Brain microvascular endothelial cell (primary cell): ENCODE data around the gene NRP1.

Experiments used
- DNase-seq: peaks from one replicate; pipeline ENCODE4 v3.0.0-alpha.2; 2020
- H3K27ac ChIP-seq: fragments of 250-450 bp; sonication (Bioruptor Pico); 2 replicates; pipeline ENCODE4 v1.5.1; 2020; ENCODE audit warnings: mild to moderate bottlenecking, moderate library complexity
- H3K27me3 ChIP-seq: fragments of 250-450 bp; sonication (Bioruptor Pico); replicated peaks from 2 replicates; pipeline ENCODE4 v1.5.1; 2020; ENCODE audit warnings: mild to moderate bottlenecking
- H3K36me3 ChIP-seq: fragments of 250-450 bp; sonication (Bioruptor Pico); replicated peaks from 2 replicates; pipeline ENCODE4 v1.5.1; 2020; ENCODE audit warnings: mild to moderate bottlenecking
- H3K4me3 ChIP-seq: 2 replicates; pipeline ENCODE4 v1.5.1; 2011; ENCODE audit warnings: low read depth, mild to moderate bottlenecking, control low read depth, low read length, moderate library complexity
- in situ Hi-C: cut with HindIII; loops from 2 replicates; pipeline ENCODE4 v1.10.0; 2017; ENCODE audit warnings: low sequenced_read_pairs, low pct_ligation_motif_present
- TF ChIP-seq, protein P1 (sequence below): IDR thresholded peaks from 2 replicates; pipeline ENCODE4 v1.5.1; 2011; ENCODE audit warnings: low read depth, mild to moderate bottlenecking, moderate library complexity, low read length, control low read depth, inconsistent platforms; ENCODE audit errors: missing control alignments

NRP1 gene

DNA sequence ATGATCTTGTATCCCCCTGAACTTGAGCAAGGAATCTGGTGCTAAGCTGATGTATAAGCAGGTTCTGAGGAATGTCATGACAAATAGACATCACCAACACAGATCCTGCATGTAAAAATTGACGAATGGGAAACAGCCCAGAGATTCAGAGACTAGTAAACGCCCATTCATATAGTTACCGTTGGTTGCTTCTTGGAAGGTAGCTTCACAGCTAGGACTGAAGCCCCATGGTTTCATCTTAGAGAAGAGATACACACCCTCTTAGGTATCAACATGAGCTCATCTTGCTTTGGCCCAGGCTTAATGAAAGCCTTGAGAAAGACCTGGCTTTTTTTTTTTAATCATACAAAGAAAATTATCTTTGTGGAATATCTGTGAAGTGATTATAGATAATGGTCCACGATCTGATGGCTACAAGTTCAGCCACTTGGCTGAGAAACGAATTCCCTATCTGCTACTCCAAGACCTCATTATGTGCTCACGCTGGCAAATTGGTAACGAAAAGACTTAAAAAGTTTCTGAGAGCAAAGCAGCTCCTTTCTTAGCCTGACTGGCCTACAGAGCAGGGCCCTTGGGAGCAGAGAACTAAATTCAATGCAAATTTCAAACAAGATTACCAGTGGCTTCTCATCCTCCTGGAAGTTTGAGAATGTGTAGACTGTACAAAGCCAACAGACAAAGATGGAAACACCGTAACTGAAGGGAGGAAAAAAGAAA is 181.1 kb downstream of the NRP1 start:
- H3K36me3 ChIP-seq, result no peaks in the 10 kb centered on the region
- in situ Hi-C loops, result no loop called here
- no peaks in the 10 kb centered on the region for H3K27me3 ChIP-seq
- H3K4me3 ChIP-seq, result no peak overlapping the region
- TF ChIP-seq, protein P1, sequence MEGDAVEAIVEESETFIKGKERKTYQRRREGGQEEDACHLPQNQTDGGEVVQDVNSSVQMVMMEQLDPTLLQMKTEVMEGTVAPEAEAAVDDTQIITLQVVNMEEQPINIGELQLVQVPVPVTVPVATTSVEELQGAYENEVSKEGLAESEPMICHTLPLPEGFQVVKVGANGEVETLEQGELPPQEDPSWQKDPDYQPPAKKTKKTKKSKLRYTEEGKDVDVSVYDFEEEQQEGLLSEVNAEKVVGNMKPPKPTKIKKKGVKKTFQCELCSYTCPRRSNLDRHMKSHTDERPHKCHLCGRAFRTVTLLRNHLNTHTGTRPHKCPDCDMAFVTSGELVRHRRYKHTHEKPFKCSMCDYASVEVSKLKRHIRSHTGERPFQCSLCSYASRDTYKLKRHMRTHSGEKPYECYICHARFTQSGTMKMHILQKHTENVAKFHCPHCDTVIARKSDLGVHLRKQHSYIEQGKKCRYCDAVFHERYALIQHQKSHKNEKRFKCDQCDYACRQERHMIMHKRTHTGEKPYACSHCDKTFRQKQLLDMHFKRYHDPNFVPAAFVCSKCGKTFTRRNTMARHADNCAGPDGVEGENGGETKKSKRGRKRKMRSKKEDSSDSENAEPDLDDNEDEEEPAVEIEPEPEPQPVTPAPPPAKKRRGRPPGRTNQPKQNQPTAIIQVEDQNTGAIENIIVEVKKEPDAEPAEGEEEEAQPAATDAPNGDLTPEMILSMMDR, result no peak
- no peak overlapping the region for H3K27ac ChIP-seq
- DNase-seq, result no peak

- TF ChIP-seq, protein P1, result no peak
- Histone ChIP-seq H3K36me3 (no peaks in the 10 kb centered on the region), H3K4me3 (no peak overlapping the region), H3K27ac (no peak overlapping the region), H3K27me3 (no peaks in the 10 kb centered on the region)
- in situ Hi-C loops, result no loop called here
- no peak for DNase-seq
Measured at GRCh38 chr10:33152750-33153149, 181.7 kb downstream of the NRP1 start.

- Histone ChIP-seq H3K27me3 (no peaks in the 10 kb centered on the region), H3K36me3 (no peaks in the 10 kb centered on the region), H3K27ac (no peak overlapping the region), H3K4me3 (no peak overlapping the region)
- TF ChIP-seq, protein P1, result no peak
- in situ Hi-C loops, result no loop called here
- no peak for DNase-seq
Measured at GRCh38 chr10:33152146-33152545, 182.3 kb downstream of the NRP1 start.

GRCh38 chr10:33151344-33151864 is 183.1 kb downstream of the NRP1 start:
- H3K27ac ChIP-seq, result no peak overlapping the region

GRCh38 chr10:33150889-33151288 is 183.6 kb downstream of the NRP1 start:
- TF ChIP-seq, protein P1, result no peak
- no peak overlapping the region for H3K4me3 ChIP-seq
- no peaks in the 10 kb centered on the region for H3K36me3 ChIP-seq
- DNase-seq, result no peak
- H3K27ac ChIP-seq, result no peak overlapping the region
- in situ Hi-C loops, result no loop called here
- H3K27me3 ChIP-seq, result no peaks in the 10 kb centered on the region

More at GRCh38 chr10:33151344-33151864, 183.1 kb downstream of the NRP1 start:
- Histone ChIP-seq H3K27me3 (no peaks in the 10 kb centered on the region), H3K4me3 (no peak overlapping the region), H3K36me3 (no peaks in the 10 kb centered on the region)
- in situ Hi-C loops, result no loop called here
- DNase-seq, result no peak
- TF ChIP-seq, protein P1, result no peak
